Activated CD8-positive, alpha-beta T cell treated with anti-CD3 and anti-CD28 coated beads for 36 hours (primary cell): ENCODE data around the gene CCL2. TPM values are rescaled to one million over a fixed set of nuclear protein-coding genes. Genes with fewer than 3 reads are reported as not detected.

ENCODE experiments used
- ATAC-seq: fragments of 200-7000 bp; cut with Tn5 transposase; one replicate; pipeline ENCODE4 v1.10.0; 2021; ENCODE audit warnings: mild to moderate bottlenecking, moderate library complexity
- CTCF ChIA-PET: fragments of 350-600 bp; sonication (Branson Sonifier 250); formaldehyde crosslinking; loops from one replicate; lab custom pipeline; 2021; ENCODE audit warnings: antibody characterized with exemption; lab: Charles Lee
- POLR2A ChIA-PET: fragments of 350-600 bp; sonication (Branson Sonifier 250); formaldehyde crosslinking; loops from one replicate; lab custom pipeline; 2021; ENCODE audit warnings: antibody characterized with exemption; lab: Charles Lee
- DNase-seq: peaks from one replicate; pipeline ENCODE4 v3.0.0-alpha.2; 2020
- H3K27ac Mint-ChIP-seq: one replicate; pipeline ENCODE4 v1.8.0; 2021; ENCODE audit warnings: mild to moderate bottlenecking, mixed read lengths
- H3K27me3 Mint-ChIP-seq: one replicate; pipeline ENCODE4 v1.8.0; 2021; ENCODE audit warnings: mixed read lengths
- H3K36me3 Mint-ChIP-seq: one replicate; pipeline ENCODE4 v1.8.0; 2021; ENCODE audit warnings: low read depth, mixed read lengths
- H3K4me1 Mint-ChIP-seq: one replicate; pipeline ENCODE4 v1.8.0; 2021; ENCODE audit warnings: low read depth, mixed read lengths
- H3K4me3 Mint-ChIP-seq: one replicate; pipeline ENCODE4 v1.8.0; 2021; ENCODE audit warnings: mild to moderate bottlenecking, moderate library complexity, mixed read lengths
- H3K9me3 Mint-ChIP-seq: one replicate; pipeline ENCODE4 v1.8.0; 2021; ENCODE audit warnings: mixed read lengths
- CTCF ChIP-seq: fragments of 200-600 bp; IDR thresholded peaks from one replicate; pipeline ENCODE4 v1.8.0; 2022; ENCODE audit warnings: antibody characterized with exemption, mild to moderate bottlenecking
- intact Hi-C: fragments of 100-400 bp; cut with micrococcal nuclease; formaldehyde crosslinking; loops from one replicate; pipeline ENCODE4 v1.10.0; 2022
- total RNA-seq, 2 experiments: library from RNA; stranded (reverse); gene quantifications; one replicate each; pipeline ENCODE4 v1.2.3, GENCODE V29; 2021

Gene CCL2
- total RNA-seq, 2 experiments from 2014 or later: not detected

GRCh38 chr17:34269969-34270368, 14.9 kb downstream of the CCL2 start, which contains the start of gene CCL7:
Gene CCL7 (plus strand): TSS chr17:34270221. CDS start chr17:34270291, 70 bp downstream.
- Mint-ChIP-seq H3K9me3 (no peaks in the 10 kb centered on the region), H3K27me3 (peaks cover 37% of the 10 kb centered on the region)
- intact Hi-C loops: no loop called here

GRCh38 chr17:34275881-34276280, 20.8 kb downstream of the CCL2 start:
- CTCF ChIA-PET: interaction anchor here (0.9 kb wide), 1 partner anchor 75 kb away, joined by 3 read pairs; no protein-coding TSS in a partner anchor
- H3K4me3 Mint-ChIP-seq: no peak overlapping the region
- no peak overlapping the region for H3K27ac Mint-ChIP-seq
- TF ChIP-seq CTCF: no peak
- POLR2A ChIA-PET: no interaction called here
- no peaks in the 10 kb centered on the region for H3K9me3 Mint-ChIP-seq
- ATAC-seq (no peak), DNase-seq (no peak)
- no peaks in the 10 kb centered on the region for H3K4me1 Mint-ChIP-seq
- peaks cover 33% of the 10 kb centered on the region for H3K27me3 Mint-ChIP-seq
- intact Hi-C loops: no loop called here
- no peaks in the 10 kb centered on the region for H3K36me3 Mint-ChIP-seq

More at GRCh38 chr17:34269969-34270368, 14.9 kb downstream of the CCL2 start, which contains the start of gene CCL7:
- ChIA-PET CTCF (interaction anchor here (2.5 kb wide), 1 partner anchor 92 kb away, joined by 7 read pairs; no protein-coding TSS in a partner anchor), POLR2A (no interaction called here)
- ATAC-seq: no peak
- Mint-ChIP-seq H3K4me1 (no peaks in the 10 kb centered on the region), H3K27ac (no peak within 1 kb of the TSS), H3K36me3 (no peaks in the 10 kb centered on the region), H3K4me3 (no peak within 1 kb of the TSS)
- TF ChIP-seq CTCF: no peak
- DNase-seq: no peak

- TF ChIP-seq CTCF: no peak
- H3K9me3 Mint-ChIP-seq: no peaks in the 10 kb centered on the region
- ATAC-seq (no peak), DNase-seq (no peak)
- ChIA-PET CTCF (no interaction called here), POLR2A (interaction anchor here (0.9 to 1.0 kb wide), 2 partner anchors 8 to 11 kb away, joined by 3 read pairs; no protein-coding TSS in a partner anchor)
- H3K4me3 Mint-ChIP-seq: no peak overlapping the region
- intact Hi-C loops: no loop called here
- H3K4me1 Mint-ChIP-seq: no peaks in the 10 kb centered on the region
- peaks cover 31% of the 10 kb centered on the region for H3K27me3 Mint-ChIP-seq
- H3K27ac Mint-ChIP-seq: no peak overlapping the region
- no peaks in the 10 kb centered on the region for H3K36me3 Mint-ChIP-seq
These were observed 21.7 kb downstream of the CCL2 start for GRCh38 chr17:34276826-34277225.

GRCh38 chr17:34283571-34283970, 28.5 kb downstream of the CCL2 start:
- CTCF ChIA-PET: no interaction called here
- DNase-seq (no peak), ATAC-seq (no peak)
- no peaks in the 10 kb centered on the region for H3K36me3 Mint-ChIP-seq
- no peak for TF ChIP-seq CTCF
- POLR2A ChIA-PET: no interaction called here
- H3K9me3 Mint-ChIP-seq: no peaks in the 10 kb centered on the region
- H3K27me3 Mint-ChIP-seq: peaks cover 29% of the 10 kb centered on the region
- H3K4me3 Mint-ChIP-seq: no peak overlapping the region
- no peak overlapping the region for H3K27ac Mint-ChIP-seq
- intact Hi-C loops: no loop called here
- no peaks in the 10 kb centered on the region for H3K4me1 Mint-ChIP-seq

- intact Hi-C loops: no loop called here
- H3K4me1 Mint-ChIP-seq: no peaks in the 10 kb centered on the region
- ATAC-seq (no peak), DNase-seq (no peak)
- no peak within 1 kb of the TSS for H3K27ac Mint-ChIP-seq
- ChIA-PET CTCF (interaction anchor here (0.7 to 1.3 kb wide), 2 partner anchors 76 kb away, joined by 3 to 4 read pairs; no protein-coding TSS in a partner anchor), POLR2A (no interaction called here)
- peaks cover 21% of the 10 kb centered on the region for H3K27me3 Mint-ChIP-seq
- H3K9me3 Mint-ChIP-seq: no peaks in the 10 kb centered on the region
- no peak for TF ChIP-seq CTCF
- no peak within 1 kb of the TSS for H3K4me3 Mint-ChIP-seq
- no peaks in the 10 kb centered on the region for H3K36me3 Mint-ChIP-seq
These were observed 30.3 kb downstream of the CCL2 start, which contains the start of gene CCL11 for GRCh38 chr17:34285286-34285792. Gene CCL11 (plus strand): TSS chr17:34285742. CDS start chr17:34285809, 67 bp downstream.
